Measurements from ENCODE around the gene SEC14L3.

GRCh38 chr22:30432096-30432495 is 39.7 kb downstream of the SEC14L3 start:
- TF ChIP-seq CTCF (IDR thresholded peaks at IDR 0.05) (no peak), POLR2A (IDR thresholded peaks at IDR 0.05) (no peak)
